ENCODE results near the gene TAS2R60. TPM values are rescaled to one million over a fixed set of nuclear protein-coding genes. Genes with fewer than 3 reads are reported as not detected.

TAS2R60 gene
- polyA plus RNA-seq, 6 donors from 2014 or later = not detected

GRCh38 chr7:143436325-143436946 is 6.8 kb upstream of the TAS2R60 start:
- H3K9me3 Mint-ChIP-seq = no peaks in the 10 kb centered on the region

GRCh38 chr7:143437578-143437977 is 5.7 kb upstream of the TAS2R60 start:
- Mint-ChIP-seq H3K27me3 (peaks cover 22 to 23% (median 23%) of the 10 kb centered on the region in 3 donors), H3K36me3 (no peaks in the 10 kb centered on the region), H3K4me1 (no peaks in the 10 kb centered on the region), H3K27ac (no peak overlapping the region), H3K4me3 (no peak overlapping the region), H3K9me3 (no peaks in the 10 kb centered on the region)
- DNase-seq (no peak), ATAC-seq (ENCODE audit: low read depth in 2 of 2) (no peak)

More at GRCh38 chr7:143436325-143436946, 6.8 kb upstream of the TAS2R60 start:
- ATAC-seq (ENCODE audit: low read depth in 2 of 2) (no peak), DNase-seq (no peak)
- Mint-ChIP-seq H3K27me3 (peaks cover 19 to 30% (median 23%) of the 10 kb centered on the region in 3 donors), H3K27ac (no peak overlapping the region), H3K4me3 (no peak overlapping the region), H3K36me3 (no peaks in the 10 kb centered on the region), H3K4me1 (no peaks in the 10 kb centered on the region)

GRCh38 chr7:143439866-143440265 is 3.4 kb upstream of the TAS2R60 start:
- H3K9me3 Mint-ChIP-seq = no peaks in the 10 kb centered on the region
- no peaks in the 10 kb centered on the region for H3K4me1 Mint-ChIP-seq
- DNase-seq = no peak
- no peaks in the 10 kb centered on the region for H3K36me3 Mint-ChIP-seq
- peak overlapping the region in 1 of 8 donors; percentile 51 for H3K4me3 Mint-ChIP-seq
- peaks cover 14 to 21% (median 18%) of the 10 kb centered on the region in 3 donors for H3K27me3 Mint-ChIP-seq
- no peak for ATAC-seq (ENCODE audit: low read depth in 2 of 2)
- no peak overlapping the region for H3K27ac Mint-ChIP-seq

- H3K27ac Mint-ChIP-seq = no peak overlapping the region
- no peak for DNase-seq
- no peaks in the 10 kb centered on the region for H3K9me3 Mint-ChIP-seq
- no peak for ATAC-seq (ENCODE audit: low read depth in 2 of 2)
- no peaks in the 10 kb centered on the region for H3K4me1 Mint-ChIP-seq
- H3K36me3 Mint-ChIP-seq = no peaks in the 10 kb centered on the region
- H3K27me3 Mint-ChIP-seq = peaks cover 0 to 11% (median 0%) of the 10 kb centered on the region in 3 donors
- no peak overlapping the region for H3K4me3 Mint-ChIP-seq
Measured at GRCh38 chr7:143444063-143444782, 970 bp downstream of the TAS2R60 start.

- Mint-ChIP-seq H3K9me3 (no peaks in the 10 kb centered on the region), H3K4me3 (no peak overlapping the region), H3K27me3 (peaks cover 0 to 11% (median 0%) of the 10 kb centered on the region in 3 donors), H3K27ac (no peak overlapping the region), H3K4me1 (no peaks in the 10 kb centered on the region), H3K36me3 (no peaks in the 10 kb centered on the region)
- DNase-seq (no peak), ATAC-seq (ENCODE audit: low read depth in 2 of 2) (no peak)
Measured at GRCh38 chr7:143444785-143445184, 1.5 kb downstream of the TAS2R60 start.

- DNase-seq (no peak), ATAC-seq (ENCODE audit: low read depth in 2 of 2) (no peak)
- Mint-ChIP-seq H3K27me3 (peaks cover 0 to 6% (median under 1%) of the 10 kb centered on the region in 3 donors), H3K9me3 (no peaks in the 10 kb centered on the region), H3K4me3 (no peak overlapping the region), H3K36me3 (no peaks in the 10 kb centered on the region), H3K27ac (no peak overlapping the region), H3K4me1 (no peaks in the 10 kb centered on the region)
Measured at GRCh38 chr7:143447466-143447865, 4.2 kb downstream of the TAS2R60 start.

- Mint-ChIP-seq H3K27ac (no peak overlapping the region), H3K36me3 (no peaks in the 10 kb centered on the region), H3K4me3 (no peak overlapping the region), H3K4me1 (no peaks in the 10 kb centered on the region), H3K27me3 (peaks cover 0 to 8% (median 6%) of the 10 kb centered on the region in 3 donors), H3K9me3 (no peaks in the 10 kb centered on the region)
- DNase-seq (no peak), ATAC-seq (ENCODE audit: low read depth in 2 of 2) (no peak)
Measured at GRCh38 chr7:143448429-143448828, 5.2 kb downstream of the TAS2R60 start.

- Mint-ChIP-seq H3K27me3 (peaks cover 0 to 8% (median 6%) of the 10 kb centered on the region in 3 donors), H3K27ac (no peak overlapping the region), H3K4me1 (no peaks in the 10 kb centered on the region), H3K36me3 (no peaks in the 10 kb centered on the region), H3K9me3 (no peaks in the 10 kb centered on the region), H3K4me3 (no peak overlapping the region)
- no peak for DNase-seq
- no peak for ATAC-seq (ENCODE audit: low read depth in 2 of 2)
Measured at GRCh38 chr7:143449793-143450192, 6.5 kb downstream of the TAS2R60 start.

GRCh38 chr7:143451122-143451521 is 7.9 kb downstream of the TAS2R60 start:
- Mint-ChIP-seq H3K9me3 (no peaks in the 10 kb centered on the region), H3K27ac (peak overlapping the region in 1 of 6 donors; percentile 24), H3K4me1 (no peaks in the 10 kb centered on the region), H3K27me3 (peaks cover 0 to 8% (median 6%) of the 10 kb centered on the region in 3 donors), H3K36me3 (no peaks in the 10 kb centered on the region), H3K4me3 (no peak overlapping the region)
- ATAC-seq (ENCODE audit: low read depth in 2 of 2) (no peak), DNase-seq (no peak)

GRCh38 chr7:143451746-143452145 is 8.5 kb downstream of the TAS2R60 start:
- Mint-ChIP-seq H3K4me1 (no peaks in the 10 kb centered on the region), H3K4me3 (no peak overlapping the region), H3K9me3 (no peaks in the 10 kb centered on the region), H3K27ac (no peak overlapping the region), H3K36me3 (no peaks in the 10 kb centered on the region), H3K27me3 (peaks cover 0 to 8% (median 6%) of the 10 kb centered on the region in 3 donors)
- no peak for DNase-seq
- ATAC-seq (ENCODE audit: low read depth in 2 of 2) = no peak

GRCh38 chr7:143452495-143452894 is 9.2 kb downstream of the TAS2R60 start:
- ATAC-seq (ENCODE audit: low read depth in 2 of 2) (no peak), DNase-seq (no peak)
- Mint-ChIP-seq H3K27me3 (peaks cover 0 to 8% (median 8%) of the 10 kb centered on the region in 3 donors), H3K36me3 (no peaks in the 10 kb centered on the region), H3K27ac (no peak overlapping the region), H3K4me3 (no peak overlapping the region), H3K9me3 (no peaks in the 10 kb centered on the region), H3K4me1 (no peaks in the 10 kb centered on the region)

GRCh38 chr7:143454091-143454680 is 10.9 kb downstream of the TAS2R60 start:
- Mint-ChIP-seq H3K27ac (peak overlapping the region in 1 of 6 donors; percentile 28), H3K36me3 (no peaks in the 10 kb centered on the region), H3K27me3 (peaks cover 8 to 13% (median 13%) of the 10 kb centered on the region in 3 donors), H3K4me1 (no peaks in the 10 kb centered on the region), H3K9me3 (no peaks in the 10 kb centered on the region), H3K4me3 (no peak overlapping the region)
- DNase-seq = no peak
- ATAC-seq (ENCODE audit: low read depth in 2 of 2) = no peak

- H3K27me3 Mint-ChIP-seq = peaks cover 8 to 13% (median 13%) of the 10 kb centered on the region in 3 donors
- DNase-seq = no peak
- peaks cover 0 to under 1% (median 0%) of the 10 kb centered on the region in 7 donors for H3K9me3 Mint-ChIP-seq
- no peak for ATAC-seq (ENCODE audit: low read depth in 2 of 2)
- no peak overlapping the region for H3K27ac Mint-ChIP-seq
- H3K36me3 Mint-ChIP-seq = no peaks in the 10 kb centered on the region
- no peaks in the 10 kb centered on the region for H3K4me1 Mint-ChIP-seq
- no peak overlapping the region for H3K4me3 Mint-ChIP-seq
Measured at GRCh38 chr7:143455491-143455890, 12.2 kb downstream of the TAS2R60 start.

GRCh38 chr7:143455942-143456341 is 12.7 kb downstream of the TAS2R60 start:
- Mint-ChIP-seq H3K4me3 (no peak overlapping the region), H3K36me3 (no peaks in the 10 kb centered on the region), H3K27me3 (peaks cover 8 to 13% (median 13%) of the 10 kb centered on the region in 3 donors), H3K27ac (no peak overlapping the region), H3K9me3 (peaks cover 0 to 5% (median 0%) of the 10 kb centered on the region in 7 donors), H3K4me1 (no peaks in the 10 kb centered on the region)
- DNase-seq (no peak), ATAC-seq (ENCODE audit: low read depth in 2 of 2) (no peak)
